ENCODE results near the gene MORN1. TPM values are rescaled to one million over a fixed set of nuclear protein-coding genes. Genes with fewer than 3 reads are reported as not detected.
"Not testable (repeated sequence)": the region's sequence is repeated elsewhere in the genome, so short reads cannot be mapped to it uniquely, and the experiment has no call there.

The MORN1 gene
- total RNA-seq, 4 donors from 2014 or later, result 0.59 to 20.0 (median 9.5) TPM

- Histone ChIP-seq H3K27me3 (no peaks in the 10 kb centered on the region), H3K4me3 (no peak overlapping the region), H3K36me3 (no peaks in the 10 kb centered on the region), H3K9me3 (no peaks in the 10 kb centered on the region), H3K4me1 (no peaks in the 10 kb centered on the region), H3K27ac (peak overlapping the region; percentile 33 to 67)
- intact Hi-C loops (cut with DNase I; ENCODE audit: low total_unique reads), result no loop called here
- TF ChIP-seq POLR2A (IDR thresholded peaks at IDR 0.05) (peak in 1 of 2 donors; percentile 9), CTCF (IDR thresholded peaks at IDR 0.05) (no peak)
- peak; percentile 73 to 88 for DNase-seq
Measured at GRCh38 chr1:2330519-2331199, 60.7 kb downstream of the MORN1 start.

- Histone ChIP-seq H3K27ac (peak overlapping the region; percentile 5 to 67), H3K27me3 (no peaks in the 10 kb centered on the region), H3K9me3 (no peaks in the 10 kb centered on the region), H3K4me1 (no peaks in the 10 kb centered on the region), H3K36me3 (no peaks in the 10 kb centered on the region), H3K4me3 (no peak overlapping the region)
- intact Hi-C loops (cut with DNase I; ENCODE audit: low total_unique reads), result no loop called here
- TF ChIP-seq POLR2A (IDR thresholded peaks at IDR 0.05), result no peak
- no peak for DNase-seq
Measured at GRCh38 chr1:2330035-2330434, 61.3 kb downstream of the MORN1 start.

- Histone ChIP-seq H3K9me3 (no peaks in the 10 kb centered on the region), H3K4me1 (no peaks in the 10 kb centered on the region), H3K4me3 (no peak overlapping the region), H3K36me3 (no peaks in the 10 kb centered on the region), H3K27ac (no peak overlapping the region), H3K27me3 (no peaks in the 10 kb centered on the region)
- DNase-seq, result no peak
- TF ChIP-seq CTCF (IDR thresholded peaks at IDR 0.05), result no peak
- no peak for TF ChIP-seq POLR2A (IDR thresholded peaks at IDR 0.05)
- intact Hi-C loops (cut with DNase I; ENCODE audit: low total_unique reads), result no loop called here
Measured at GRCh38 chr1:2328676-2329455, 62.5 kb downstream of the MORN1 start.

GRCh38 chr1:2327841-2328240 is 63.5 kb downstream of the MORN1 start:
- DNase-seq, result no peak
- H3K27me3 ChIP-seq, result no peaks in the 10 kb centered on the region
- TF ChIP-seq CTCF (IDR thresholded peaks at IDR 0.05) (no peak), POLR2A (IDR thresholded peaks at IDR 0.05) (no peak)
- H3K9me3 ChIP-seq, result no peaks in the 10 kb centered on the region
- intact Hi-C loops (cut with DNase I; ENCODE audit: low total_unique reads), result no loop called here
- no peak overlapping the region for H3K4me3 ChIP-seq
- peaks cover 0 to 2% of the 10 kb centered on the region in 2 donors for H3K4me1 ChIP-seq
- H3K27ac ChIP-seq, result no peak overlapping the region
- H3K36me3 ChIP-seq, result no peaks in the 10 kb centered on the region

- H3K27me3 ChIP-seq; DNase-seq; H3K9me3 ChIP-seq; H3K4me3 ChIP-seq; intact Hi-C loops (cut with DNase I; ENCODE audit: low total_unique reads); H3K4me1 ChIP-seq; H3K36me3 ChIP-seq; H3K27ac ChIP-seq: not testable (repeated sequence)
Measured at GRCh38 chr1:2327162-2327561, 64.2 kb downstream of the MORN1 start.

GRCh38 chr1:2326524-2326923 is 64.8 kb downstream of the MORN1 start:
- Histone ChIP-seq H3K27ac (no peak overlapping the region), H3K4me3 (no peak overlapping the region), H3K27me3 (no peaks in the 10 kb centered on the region), H3K36me3 (no peaks in the 10 kb centered on the region), H3K4me1 (peaks cover 3 to 7% of the 10 kb centered on the region in 2 donors), H3K9me3 (no peaks in the 10 kb centered on the region)
- TF ChIP-seq CTCF (IDR thresholded peaks at IDR 0.05) (no peak), POLR2A (IDR thresholded peaks at IDR 0.05) (no peak)
- no peak for DNase-seq
- intact Hi-C loops (cut with DNase I; ENCODE audit: low total_unique reads), result no loop called here

All from uterus (tissue), 4 donors.